Measurements from ENCODE around the gene SCN10A.
A peak's percentile ranks its signal among the peaks of the same experiment; 100 is the strongest.

SCN10A gene

GRCh38 chr3:38816026-38816425 lies at the start of gene SCN10A:
TSS of gene SCN10A (minus strand) at chr3:38816217. CDS start at chr3:38794010, 22,207 bp downstream.
- no peak for DNase-seq (ENCODE audit: low read depth)

DNA sequence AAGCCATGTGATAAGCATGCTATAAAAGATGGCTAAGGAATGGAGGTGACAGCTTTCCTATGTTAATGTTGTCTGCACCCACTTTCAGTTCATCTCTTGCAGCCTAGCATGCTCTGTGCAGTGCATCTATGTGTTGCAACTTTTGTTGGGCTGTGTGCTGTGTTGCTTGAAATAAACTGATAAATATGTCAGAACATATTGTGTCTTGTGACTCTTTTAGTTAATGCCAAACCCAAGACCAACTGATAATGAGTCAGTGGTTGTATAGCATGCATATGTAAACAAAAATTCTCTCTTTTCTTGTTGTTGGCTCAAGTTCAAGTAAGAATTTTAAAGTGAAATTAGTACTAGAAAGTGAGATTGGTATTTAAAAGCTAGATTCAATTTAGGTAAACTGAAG lies 37.0 kb upstream of the SCN10A start:
- DNase-seq (ENCODE audit: low read depth), result no peak

GRCh38 chr3:38843898-38844297 lies 27.9 kb upstream of the SCN10A start:
- DNase-seq (ENCODE audit: low read depth), result peak; percentile 30

DNA sequence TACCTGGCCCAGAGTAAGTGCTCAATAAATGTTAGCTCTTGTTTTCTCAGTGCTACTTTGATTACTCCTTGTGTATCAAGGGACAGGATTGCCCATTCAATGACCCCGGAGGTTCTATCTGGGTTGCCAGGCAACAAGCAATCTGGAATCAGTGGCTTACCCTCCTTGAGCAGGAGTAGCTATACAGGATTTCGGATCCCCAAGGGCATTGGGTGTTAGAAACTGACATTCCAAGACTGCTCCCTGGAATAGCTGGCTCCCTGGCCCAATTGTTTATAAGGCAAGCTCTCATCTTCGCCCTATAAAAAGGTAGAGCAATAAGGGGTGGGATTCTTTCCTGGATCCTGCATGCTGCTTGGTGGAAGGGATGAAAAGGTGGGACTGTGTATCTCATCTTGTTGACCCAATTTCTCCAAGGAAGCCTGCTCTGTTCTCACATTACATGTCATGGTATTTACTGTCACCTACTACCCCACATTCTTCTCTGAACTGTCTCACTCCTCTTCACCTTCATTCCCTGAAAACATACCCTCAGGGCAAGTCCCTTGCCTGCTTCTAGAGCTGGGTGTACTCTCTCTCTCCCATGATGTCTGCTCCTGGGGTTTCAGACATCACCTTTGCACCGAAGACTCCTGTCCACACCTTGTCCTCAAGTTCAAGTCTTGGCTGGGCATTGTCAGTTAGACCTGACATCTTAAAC lies 26.4 kb upstream of the SCN10A start:
- no peak for DNase-seq (ENCODE audit: low read depth)

- no peak for DNase-seq (ENCODE audit: low read depth)
Observed at GRCh38 chr3:38840987-38841386, 25.0 kb upstream of the SCN10A start.

GRCh38 chr3:38837358-38837757 lies 21.3 kb upstream of the SCN10A start:
- no peak for DNase-seq (ENCODE audit: low read depth)

GRCh38 chr3:38836561-38836960 lies 20.5 kb upstream of the SCN10A start:
- DNase-seq (ENCODE audit: low read depth), result no peak

DNA sequence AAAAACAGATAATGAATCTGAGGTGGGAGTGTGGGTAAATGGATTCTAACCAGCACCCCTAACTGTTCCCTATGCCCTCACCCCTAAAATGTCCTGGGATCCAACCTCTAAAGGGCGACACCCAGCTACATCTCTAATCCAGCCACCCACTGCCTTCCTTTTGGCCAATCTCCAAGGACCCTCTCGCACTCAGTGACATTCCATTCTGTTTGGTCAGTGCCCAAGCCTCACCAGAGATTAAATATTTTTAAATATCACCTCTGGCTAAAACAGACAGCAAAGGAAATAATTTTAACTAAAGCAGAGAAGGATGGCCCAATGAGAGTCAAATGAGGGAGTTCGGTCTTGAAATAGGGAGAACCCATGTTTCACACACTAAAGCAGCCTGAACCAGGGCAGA lies 19.9 kb upstream of the SCN10A start:
- no peak for DNase-seq (ENCODE audit: low read depth)

- DNase-seq (ENCODE audit: low read depth), result no peak
Observed at GRCh38 chr3:38834717-38835116, 18.7 kb upstream of the SCN10A start.

DNA sequence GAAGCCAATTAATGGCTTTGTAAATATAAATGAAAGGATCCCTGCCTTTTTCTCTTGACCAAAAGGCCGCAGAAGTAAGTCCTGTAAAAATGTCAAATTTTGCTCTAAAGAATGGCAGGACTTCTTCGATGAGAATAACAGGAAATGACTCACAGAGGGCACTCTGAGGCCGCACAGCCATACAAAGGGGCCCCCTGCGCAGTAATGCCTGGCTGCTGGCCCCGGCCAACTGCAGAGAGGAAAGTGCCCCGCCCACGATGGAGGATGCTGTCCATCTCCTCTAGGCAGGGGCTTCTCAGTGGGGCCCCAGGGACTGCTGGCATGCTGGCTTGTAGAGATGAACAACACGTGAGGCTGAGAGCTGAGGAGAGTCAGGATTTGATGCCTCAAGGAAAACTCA lies 18.1 kb upstream of the SCN10A start:
- peak; percentile 59 for DNase-seq (ENCODE audit: low read depth)

DNA sequence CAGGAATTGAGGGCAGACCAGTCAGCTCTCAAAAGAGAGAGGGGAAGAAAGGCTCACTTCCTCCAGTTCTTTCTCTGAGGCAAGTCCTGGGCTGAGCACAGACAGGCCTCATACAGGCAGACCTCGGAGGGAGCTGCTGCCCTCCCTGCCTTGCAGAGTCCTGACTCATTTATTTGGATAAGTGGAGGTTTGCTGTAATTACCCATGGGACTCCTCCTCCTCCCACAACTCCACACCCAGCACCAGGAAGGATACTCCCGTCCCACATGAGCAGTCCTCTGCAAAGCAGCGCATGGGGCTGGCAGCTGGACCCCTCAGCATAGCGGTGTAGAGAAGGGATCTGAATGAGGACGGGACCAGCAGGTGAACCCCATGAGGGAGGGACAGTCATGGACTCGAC lies 13.4 kb upstream of the SCN10A start:
- DNase-seq (ENCODE audit: low read depth), result peak; percentile 53

DNA sequence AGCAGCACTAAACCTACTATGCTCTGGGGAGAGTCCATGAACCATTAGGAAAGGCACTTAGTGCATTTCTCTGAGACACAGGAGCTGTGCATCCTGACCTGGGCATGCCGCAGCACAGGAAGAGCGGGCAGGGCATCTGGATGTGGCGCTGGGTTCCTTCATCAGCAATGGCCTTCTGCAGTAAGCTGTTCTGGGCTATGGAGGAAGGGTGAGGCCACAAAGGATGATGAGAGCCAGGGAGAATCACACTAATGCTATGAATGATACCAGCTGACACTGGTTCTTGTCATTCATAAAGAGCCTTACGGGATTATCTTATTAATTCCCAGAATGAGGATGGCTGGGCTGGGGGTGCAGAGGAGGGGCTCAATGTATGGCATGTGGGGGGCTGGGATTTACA lies 12.7 kb upstream of the SCN10A start:
- DNase-seq (ENCODE audit: low read depth), result no peak

DNA sequence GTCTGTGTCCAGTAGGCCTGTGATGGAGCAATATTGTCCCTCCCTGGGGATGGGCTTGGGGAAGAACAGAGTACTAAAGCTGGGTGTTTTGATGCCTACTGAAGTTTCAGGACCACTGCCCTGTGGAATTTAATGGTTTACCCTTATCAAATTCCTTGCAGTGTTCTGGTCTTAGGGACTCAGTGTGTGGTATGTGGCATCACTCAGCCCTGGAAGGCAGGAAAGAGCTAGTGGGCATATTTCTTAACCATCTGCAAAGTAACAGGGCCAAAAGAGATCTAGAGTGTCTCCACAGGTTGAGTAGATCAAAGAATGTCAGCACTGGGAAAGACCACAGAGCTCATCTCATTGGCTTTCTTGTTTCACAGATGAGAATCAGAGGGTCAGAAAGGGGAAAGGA lies 11.8 kb upstream of the SCN10A start:
- DNase-seq (ENCODE audit: low read depth), result no peak

- no peak for DNase-seq (ENCODE audit: low read depth)
Observed at GRCh38 chr3:38826001-38826400, 10.0 kb upstream of the SCN10A start.

- no peak for DNase-seq (ENCODE audit: low read depth)
Observed at GRCh38 chr3:38824349-38824748, 8.3 kb upstream of the SCN10A start.

GRCh38 chr3:38823722-38824121 lies 7.7 kb upstream of the SCN10A start:
- DNase-seq (ENCODE audit: low read depth), result no peak

- DNase-seq (ENCODE audit: low read depth), result no peak
Observed at GRCh38 chr3:38823186-38823585, 7.2 kb upstream of the SCN10A start.

DNA sequence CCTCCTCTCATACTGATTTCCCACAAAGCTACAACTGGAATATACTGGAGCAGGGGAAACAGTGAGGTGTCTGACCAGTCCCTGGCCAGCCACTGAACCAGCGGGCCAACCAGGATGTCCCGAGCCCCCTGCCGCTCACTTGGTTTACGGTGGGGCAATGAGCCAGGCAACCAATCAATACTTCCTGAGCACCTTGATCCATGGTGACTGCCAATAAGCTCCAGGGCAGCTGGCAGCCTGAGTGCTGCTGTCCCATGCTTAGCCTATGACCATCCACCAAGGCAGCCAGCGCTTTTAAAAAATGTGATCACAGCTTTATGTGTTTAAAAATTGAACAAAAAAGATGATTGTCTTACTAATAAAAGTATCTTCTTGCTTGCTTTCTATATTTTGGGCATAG lies 4.2 kb downstream of the SCN10A start:
- DNase-seq (ENCODE audit: low read depth), result no peak

GRCh38 chr3:38805765-38806386 lies 10.1 kb downstream of the SCN10A start:
- DNase-seq (ENCODE audit: low read depth), result peak; percentile 38

DNA sequence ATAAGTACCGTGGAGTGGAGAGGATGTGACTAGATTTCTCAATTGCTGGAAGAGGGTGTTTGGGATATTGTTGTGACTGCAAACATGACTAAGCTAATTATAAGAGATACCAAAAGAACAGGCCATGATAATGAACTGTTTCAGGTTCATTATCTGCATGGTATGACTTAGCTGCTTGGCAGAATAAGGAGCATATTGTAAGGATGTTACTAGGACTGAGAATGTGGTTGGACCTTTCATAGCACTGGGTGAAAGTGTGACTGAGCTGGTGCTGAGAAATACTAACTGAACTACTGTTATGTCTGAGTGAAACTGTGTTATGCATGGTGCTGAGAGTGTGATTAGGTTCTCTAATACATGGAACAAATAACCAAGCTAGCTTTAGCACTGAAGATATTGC lies 11.0 kb downstream of the SCN10A start:
- no peak for DNase-seq (ENCODE audit: low read depth)

GRCh38 chr3:38800511-38800910 lies 15.5 kb downstream of the SCN10A start:
- no peak for DNase-seq (ENCODE audit: low read depth)

DNA sequence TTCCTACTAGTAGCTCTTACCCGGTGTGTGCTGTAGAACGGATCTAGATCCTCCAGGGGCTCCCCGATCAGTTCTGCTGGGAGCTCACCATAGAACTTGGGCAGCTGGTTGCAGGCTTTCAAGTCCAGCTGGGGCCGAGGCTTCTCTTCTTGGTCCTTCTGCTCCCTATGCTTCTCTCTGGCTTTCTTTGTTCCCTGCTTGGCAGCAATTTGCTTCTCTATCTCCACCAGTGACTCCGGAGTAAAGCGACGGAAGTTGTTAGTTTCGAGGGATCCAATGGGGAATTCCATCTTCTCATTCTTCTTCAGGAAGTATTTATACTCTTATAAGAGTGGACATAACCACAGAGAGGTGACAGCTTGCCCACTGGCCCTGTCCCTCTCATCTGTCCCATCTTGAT lies 22.3 kb downstream of the SCN10A start:
- no peak for DNase-seq (ENCODE audit: low read depth)

GRCh38 chr3:38792983-38793382 lies 23.0 kb downstream of the SCN10A start:
- no peak for DNase-seq (ENCODE audit: low read depth)

GRCh38 chr3:38782148-38782547 lies 33.9 kb downstream of the SCN10A start:
- DNase-seq (ENCODE audit: low read depth), result no peak
